ENCODE results near the gene DMKN. TPM values are rescaled to one million over a fixed set of nuclear protein-coding genes. Genes with fewer than 3 reads are reported as not detected.

The DMKN gene
- total and polyA plus RNA-seq, 3 donors from 2014 or later, result 5.8 to 24.0 (median 7.9) TPM

DNA sequence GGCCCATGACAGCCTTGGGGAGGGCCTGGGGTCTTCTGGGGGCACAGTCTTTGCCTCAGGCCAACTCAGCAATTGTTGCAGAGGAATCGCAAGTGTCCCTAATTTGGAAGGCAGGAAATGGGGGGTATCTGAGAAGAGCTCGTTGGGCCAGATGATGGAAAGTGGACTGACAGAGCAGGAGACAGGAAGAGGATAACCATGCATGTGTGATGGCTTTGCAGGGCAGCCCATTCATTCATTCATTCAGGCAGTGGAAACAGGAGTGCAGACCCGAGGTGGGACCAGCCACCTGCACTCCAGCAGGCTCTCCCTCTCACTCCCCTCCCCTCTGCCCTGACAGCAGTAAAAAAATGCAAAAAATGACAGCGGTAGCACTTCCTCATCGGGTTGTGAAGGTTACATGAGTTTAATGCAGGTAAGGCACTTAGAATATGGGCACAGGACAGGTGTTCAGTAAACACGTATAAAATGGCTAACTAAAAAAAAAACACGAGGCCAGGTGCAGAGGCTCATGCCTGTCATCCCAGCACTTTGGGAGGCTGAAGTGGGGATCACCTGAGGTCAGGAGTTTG, 27.0 kb upstream of the DMKN start:
- no peak for DNase-seq
- 80 to 89% methylated on average over 6 to 7 of the region's 7 CpGs for WGBS, 2 donors
- Histone ChIP-seq H3K4me1 (peaks cover 5% of the 10 kb centered on the region), H3K4me3 (no peak overlapping the region), H3K9me3 (no peaks in the 10 kb centered on the region), H3K36me3 (ENCODE audit: low read depth, missing control alignments) (no peaks in the 10 kb centered on the region), H3K27me3 (no peaks in the 10 kb centered on the region), H3K27ac (no peak overlapping the region)
- TF ChIP-seq, protein P1, sequence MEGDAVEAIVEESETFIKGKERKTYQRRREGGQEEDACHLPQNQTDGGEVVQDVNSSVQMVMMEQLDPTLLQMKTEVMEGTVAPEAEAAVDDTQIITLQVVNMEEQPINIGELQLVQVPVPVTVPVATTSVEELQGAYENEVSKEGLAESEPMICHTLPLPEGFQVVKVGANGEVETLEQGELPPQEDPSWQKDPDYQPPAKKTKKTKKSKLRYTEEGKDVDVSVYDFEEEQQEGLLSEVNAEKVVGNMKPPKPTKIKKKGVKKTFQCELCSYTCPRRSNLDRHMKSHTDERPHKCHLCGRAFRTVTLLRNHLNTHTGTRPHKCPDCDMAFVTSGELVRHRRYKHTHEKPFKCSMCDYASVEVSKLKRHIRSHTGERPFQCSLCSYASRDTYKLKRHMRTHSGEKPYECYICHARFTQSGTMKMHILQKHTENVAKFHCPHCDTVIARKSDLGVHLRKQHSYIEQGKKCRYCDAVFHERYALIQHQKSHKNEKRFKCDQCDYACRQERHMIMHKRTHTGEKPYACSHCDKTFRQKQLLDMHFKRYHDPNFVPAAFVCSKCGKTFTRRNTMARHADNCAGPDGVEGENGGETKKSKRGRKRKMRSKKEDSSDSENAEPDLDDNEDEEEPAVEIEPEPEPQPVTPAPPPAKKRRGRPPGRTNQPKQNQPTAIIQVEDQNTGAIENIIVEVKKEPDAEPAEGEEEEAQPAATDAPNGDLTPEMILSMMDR (IDR thresholded peaks at IDR 0.05), result no peak
- no peak for TF ChIP-seq POLR2A (IDR thresholded peaks at IDR 0.05)
- intact Hi-C loops (cut with DNase I; ENCODE audit: low total_unique reads), result loop anchor here (10.0 kb wide), 2 partner anchors 104 to 174 kb away; partner anchors contain the start of genes COX6B1, ETV2 and KMT2B

DNA sequence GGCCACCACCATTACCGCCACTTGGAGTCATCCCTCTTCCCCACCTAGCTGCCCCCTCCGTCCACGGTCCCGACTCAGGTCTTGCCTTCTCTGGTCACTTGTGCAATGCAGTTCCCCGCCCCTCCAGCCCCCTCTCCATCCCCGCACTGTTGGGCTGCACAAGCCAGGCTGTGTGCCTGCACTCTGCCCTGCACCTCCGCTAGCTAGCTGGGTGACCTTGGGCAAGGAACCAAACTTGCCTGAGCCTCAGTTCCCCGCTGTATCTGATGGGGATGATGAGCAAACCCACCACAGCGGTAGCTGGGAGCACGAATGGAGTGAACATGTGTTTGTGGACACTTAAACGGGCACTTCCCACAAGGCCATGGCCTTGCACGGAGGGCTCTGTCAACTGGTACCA, 26.4 kb upstream of the DMKN start:
- Histone ChIP-seq H3K27me3 (no peaks in the 10 kb centered on the region), H3K4me3 (no peak overlapping the region), H3K4me1 (peaks cover 5% of the 10 kb centered on the region), H3K27ac (no peak overlapping the region), H3K36me3 (ENCODE audit: low read depth, missing control alignments) (no peaks in the 10 kb centered on the region), H3K9me3 (no peaks in the 10 kb centered on the region)
- TF ChIP-seq, protein P1 (IDR thresholded peaks at IDR 0.05), result no peak
- no peak for TF ChIP-seq POLR2A (IDR thresholded peaks at IDR 0.05)
- intact Hi-C loops (cut with DNase I; ENCODE audit: low total_unique reads), result loop anchor here (10.0 kb wide), 2 partner anchors 105 to 175 kb away; partner anchors contain the start of genes COX6B1, ETV2 and KMT2B
- no peak for DNase-seq
- 77 to 85% methylated on average over 9 to 12 of the region's 12 CpGs for WGBS, 2 donors

DNA sequence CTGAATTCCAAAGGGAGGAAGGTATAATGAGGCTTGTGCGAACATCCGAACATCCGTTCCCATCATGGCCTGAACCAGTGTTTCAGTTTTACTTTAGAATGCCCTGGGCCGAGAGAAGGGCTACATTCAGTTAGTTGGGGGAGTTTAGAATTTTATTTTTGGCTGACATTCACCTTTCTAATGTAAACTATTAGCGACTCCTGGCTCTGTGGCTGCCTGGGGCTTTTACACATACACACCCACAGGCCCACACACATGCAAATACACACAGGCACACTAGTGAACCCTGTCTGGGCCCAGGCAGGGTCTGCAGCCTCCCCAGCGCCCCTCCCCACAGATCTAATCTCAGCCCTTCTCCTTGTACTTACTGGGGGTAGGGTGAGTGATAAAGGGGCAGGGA, 25.9 kb upstream of the DMKN start:
- WGBS, 2 donors, result 72 to 74% methylated on average over 6 of the region's 6 CpGs

DNA sequence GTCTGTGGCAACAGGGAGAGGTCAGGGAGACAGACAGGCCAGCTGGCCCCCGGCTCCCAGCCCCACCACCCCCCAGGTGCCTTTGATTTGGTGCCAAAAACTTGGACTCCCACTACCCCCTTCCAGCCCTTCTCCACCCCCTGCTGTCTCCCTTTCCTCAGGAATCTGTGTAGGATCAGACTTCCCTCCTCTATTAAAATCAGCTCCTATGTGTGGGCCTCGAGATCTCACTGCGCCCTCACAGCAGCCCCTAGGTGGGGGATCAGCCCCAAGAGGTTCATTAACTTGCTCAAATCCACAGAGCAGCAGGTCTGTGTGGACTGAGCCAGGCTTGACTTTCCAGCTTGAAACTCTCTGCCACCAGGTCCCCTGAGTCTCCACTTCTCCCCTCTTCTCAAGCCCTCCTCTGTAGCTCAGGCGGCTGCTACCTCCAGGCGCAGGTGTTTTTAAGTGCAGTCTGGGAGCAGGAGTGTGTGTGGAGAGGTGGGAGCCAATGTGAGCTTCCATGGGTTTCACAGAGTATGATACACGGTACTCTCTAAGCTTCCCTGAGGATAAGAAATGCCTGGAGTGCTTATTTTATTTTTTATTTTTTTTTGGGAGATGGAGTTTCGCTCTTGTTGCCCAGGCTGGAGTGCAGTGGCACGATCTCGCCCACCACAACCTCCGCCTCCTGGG, 21.5 kb upstream of the DMKN start:
- no peak for TF ChIP-seq POLR2A (IDR thresholded peaks at IDR 0.05)
- TF ChIP-seq, protein P1 (IDR thresholded peaks at IDR 0.05), result no peak
- no peak overlapping the region for H3K4me3 ChIP-seq
- no peaks in the 10 kb centered on the region for H3K4me1 ChIP-seq
- H3K36me3 ChIP-seq (ENCODE audit: low read depth, missing control alignments), result no peaks in the 10 kb centered on the region
- DNase-seq, result no peak
- intact Hi-C loops (cut with DNase I; ENCODE audit: low total_unique reads), result no loop called here
- 68 to 86% methylated on average over 7 to 10 of the region's 10 CpGs for WGBS, 2 donors
- no peaks in the 10 kb centered on the region for H3K27me3 ChIP-seq
- H3K27ac ChIP-seq, result no peak overlapping the region
- no peaks in the 10 kb centered on the region for H3K9me3 ChIP-seq

More for the DNA sequence above, 25.9 kb upstream of the DMKN start:
- H3K36me3 ChIP-seq (ENCODE audit: low read depth, missing control alignments), result no peaks in the 10 kb centered on the region
- H3K4me1 ChIP-seq, result peaks cover under 1% of the 10 kb centered on the region
- DNase-seq, result no peak
- no peaks in the 10 kb centered on the region for H3K27me3 ChIP-seq
- no peak for TF ChIP-seq POLR2A (IDR thresholded peaks at IDR 0.05)
- TF ChIP-seq, protein P1 (IDR thresholded peaks at IDR 0.05), result no peak
- no peaks in the 10 kb centered on the region for H3K9me3 ChIP-seq
- H3K27ac ChIP-seq, result no peak overlapping the region
- intact Hi-C loops (cut with DNase I; ENCODE audit: low total_unique reads), result no loop called here
- no peak overlapping the region for H3K4me3 ChIP-seq

Data from testis (tissue), 3 donors.